NCI-H526 treated with DMSO at 0.1 percent for 48 hours (cell line): Measurements from ENCODE around the gene SCAF8.
"Not testable (repeated sequence)": the region's sequence is repeated elsewhere in the genome, so short reads cannot be mapped to it uniquely, and the experiment has no call there.

Source experiments
- DNase-seq: peaks from one replicate; lab custom pipeline; 2025; lab: John Stamatoyannopoulos, UW

SCAF8 gene

GRCh38 chr6:154736618-154737259, 3.5 kb downstream of the SCAF8 start:
- no peak for DNase-seq

- no peak for DNase-seq
Measured at GRCh38 chr6:154737424-154737823, 4.2 kb downstream of the SCAF8 start.

- DNase-seq, result no peak
Measured at GRCh38 chr6:154738551-154738961, 5.3 kb downstream of the SCAF8 start.

- no peak for DNase-seq
Measured at GRCh38 chr6:154740658-154741057, 7.4 kb downstream of the SCAF8 start.

- no peak for DNase-seq
Measured at GRCh38 chr6:154742891-154743290, 9.7 kb downstream of the SCAF8 start.

- DNase-seq, result not testable (repeated sequence)
Measured at GRCh38 chr6:154744029-154744745, 11.0 kb downstream of the SCAF8 start.

GRCh38 chr6:154745243-154745642, 12.0 kb downstream of the SCAF8 start:
- no peak for DNase-seq

- no peak for DNase-seq
Measured at GRCh38 chr6:154749341-154749740, 16.1 kb downstream of the SCAF8 start.

GRCh38 chr6:154751011-154751800, 18.0 kb downstream of the SCAF8 start:
- no peak for DNase-seq

- DNase-seq, result no peak
Measured at GRCh38 chr6:154752022-154752421, 18.8 kb downstream of the SCAF8 start.

GRCh38 chr6:154754152-154754551, 20.9 kb downstream of the SCAF8 start:
- DNase-seq, result no peak

- no peak for DNase-seq
Measured at GRCh38 chr6:154757352-154758050, 24.3 kb downstream of the SCAF8 start.

- no peak for DNase-seq
Measured at GRCh38 chr6:154758125-154758524, 24.9 kb downstream of the SCAF8 start.

- DNase-seq, result no peak
Measured at GRCh38 chr6:154763650-154764049, 30.4 kb downstream of the SCAF8 start.

- no peak for DNase-seq
Measured at GRCh38 chr6:154765273-154765672, 32.1 kb downstream of the SCAF8 start.

- no peak for DNase-seq
Measured at GRCh38 chr6:154766288-154766687, 33.1 kb downstream of the SCAF8 start.

GRCh38 chr6:154767003-154767723, 33.9 kb downstream of the SCAF8 start:
- no peak for DNase-seq

- no peak for DNase-seq
Measured at GRCh38 chr6:154768280-154768679, 35.1 kb downstream of the SCAF8 start.

- no peak for DNase-seq
Measured at GRCh38 chr6:154773610-154774089, 40.4 kb downstream of the SCAF8 start.

GRCh38 chr6:154779157-154779556, 45.9 kb downstream of the SCAF8 start:
- DNase-seq, result not testable (repeated sequence)

- DNase-seq, result no peak
Measured at GRCh38 chr6:154782193-154782592, 49.0 kb downstream of the SCAF8 start.
